ENCODE data around the gene NUP85. TPM values are rescaled to one million over a fixed set of nuclear protein-coding genes. Genes with fewer than 3 reads are reported as not detected.
"Not testable (repeated sequence)": the region's sequence is repeated elsewhere in the genome, so short reads cannot be mapped to it uniquely, and the experiment has no call there.

Gene NUP85
- total RNA-seq, 3 donors from 2014 or later (not counting 1 experiment from before 2014, with no cell fraction given) = 71.1 to 78.1 (median 77.0) TPM

DNA sequence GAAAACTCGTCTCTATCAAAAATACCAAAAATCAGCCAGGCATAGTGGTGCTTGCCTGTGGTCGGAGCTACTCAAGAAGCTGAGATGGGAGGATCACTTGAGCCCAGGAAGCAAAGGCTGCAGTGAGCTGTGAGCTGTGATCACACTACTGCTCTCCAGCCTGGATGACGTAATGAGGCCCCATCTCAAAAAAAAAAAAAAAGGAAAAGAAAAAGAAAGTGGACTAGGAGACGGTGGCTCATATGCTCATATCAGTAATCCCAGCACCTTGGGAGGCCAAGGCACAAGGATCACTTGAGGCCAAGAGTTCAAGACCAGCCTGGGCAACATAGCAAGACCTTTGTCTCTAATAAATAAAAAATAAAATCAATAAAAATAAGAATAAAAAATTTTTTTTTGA, 13.9 kb upstream of the NUP85 start:
- Mint-ChIP-seq H3K27me3 (ENCODE audit: low read depth in 2 of 2) (no peaks in the 10 kb centered on the region), H3K4me1 (no peaks in the 10 kb centered on the region), H3K9me3 (no peaks in the 10 kb centered on the region), H3K4me3 (no peak overlapping the region), H3K36me3 (no peaks in the 10 kb centered on the region), H3K27ac (no peak overlapping the region)
- Histone ChIP-seq H3K36me3 (ENCODE audit: control insufficient read depth, insufficient read depth, low read length) (no peaks in the 10 kb centered on the region), H3K27ac (ENCODE audit: low read length) (no peak overlapping the region), H3K9me3 (ENCODE audit: control insufficient read depth, insufficient read depth, low read length) (no peaks in the 10 kb centered on the region), H3K4me3 (ENCODE audit: low read length) (no peak overlapping the region), H3K4me1 (ENCODE audit: control insufficient read depth, insufficient read depth, low read length) (no peaks in the 10 kb centered on the region), H3K27me3 (ENCODE audit: control insufficient read depth, insufficient read depth, low read length) (no peaks in the 10 kb centered on the region)
- intact Hi-C loops (cut with micrococcal nuclease) = no loop called here
- DNase-seq (no peak), ATAC-seq (no peak)
- TF ChIP-seq, protein P1, sequence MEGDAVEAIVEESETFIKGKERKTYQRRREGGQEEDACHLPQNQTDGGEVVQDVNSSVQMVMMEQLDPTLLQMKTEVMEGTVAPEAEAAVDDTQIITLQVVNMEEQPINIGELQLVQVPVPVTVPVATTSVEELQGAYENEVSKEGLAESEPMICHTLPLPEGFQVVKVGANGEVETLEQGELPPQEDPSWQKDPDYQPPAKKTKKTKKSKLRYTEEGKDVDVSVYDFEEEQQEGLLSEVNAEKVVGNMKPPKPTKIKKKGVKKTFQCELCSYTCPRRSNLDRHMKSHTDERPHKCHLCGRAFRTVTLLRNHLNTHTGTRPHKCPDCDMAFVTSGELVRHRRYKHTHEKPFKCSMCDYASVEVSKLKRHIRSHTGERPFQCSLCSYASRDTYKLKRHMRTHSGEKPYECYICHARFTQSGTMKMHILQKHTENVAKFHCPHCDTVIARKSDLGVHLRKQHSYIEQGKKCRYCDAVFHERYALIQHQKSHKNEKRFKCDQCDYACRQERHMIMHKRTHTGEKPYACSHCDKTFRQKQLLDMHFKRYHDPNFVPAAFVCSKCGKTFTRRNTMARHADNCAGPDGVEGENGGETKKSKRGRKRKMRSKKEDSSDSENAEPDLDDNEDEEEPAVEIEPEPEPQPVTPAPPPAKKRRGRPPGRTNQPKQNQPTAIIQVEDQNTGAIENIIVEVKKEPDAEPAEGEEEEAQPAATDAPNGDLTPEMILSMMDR (IDR thresholded peaks at IDR 0.05) = no peak
- WGBS (ENCODE audit: insufficient coverage) = 95% methylated on average over 3 of the region's 4 CpGs

GRCh38 chr17:75194879-75195278, 10.6 kb upstream of the NUP85 start:
- Histone ChIP-seq H3K4me3 (ENCODE audit: low read length) (no peak overlapping the region), H3K9me3 (ENCODE audit: control insufficient read depth, insufficient read depth, low read length) (no peaks in the 10 kb centered on the region), H3K27me3 (ENCODE audit: control insufficient read depth, insufficient read depth, low read length) (no peaks in the 10 kb centered on the region), H3K27ac (ENCODE audit: low read length) (no peak overlapping the region), H3K4me1 (ENCODE audit: control insufficient read depth, insufficient read depth, low read length) (no peaks in the 10 kb centered on the region), H3K36me3 (ENCODE audit: control insufficient read depth, insufficient read depth, low read length) (no peaks in the 10 kb centered on the region)
- Mint-ChIP-seq H3K9me3 (no peaks in the 10 kb centered on the region), H3K4me3 (no peak overlapping the region), H3K36me3 (no peaks in the 10 kb centered on the region), H3K27me3 (ENCODE audit: low read depth in 2 of 2) (no peaks in the 10 kb centered on the region), H3K27ac (no peak overlapping the region), H3K4me1 (no peaks in the 10 kb centered on the region)
- WGBS (ENCODE audit: insufficient coverage) = 92% methylated on average over 4 of the region's 5 CpGs
- intact Hi-C loops (cut with micrococcal nuclease) = no loop called here
- no peak for DNase-seq
- no peak for ATAC-seq
- TF ChIP-seq, protein P1 (IDR thresholded peaks at IDR 0.05) = no peak

DNA sequence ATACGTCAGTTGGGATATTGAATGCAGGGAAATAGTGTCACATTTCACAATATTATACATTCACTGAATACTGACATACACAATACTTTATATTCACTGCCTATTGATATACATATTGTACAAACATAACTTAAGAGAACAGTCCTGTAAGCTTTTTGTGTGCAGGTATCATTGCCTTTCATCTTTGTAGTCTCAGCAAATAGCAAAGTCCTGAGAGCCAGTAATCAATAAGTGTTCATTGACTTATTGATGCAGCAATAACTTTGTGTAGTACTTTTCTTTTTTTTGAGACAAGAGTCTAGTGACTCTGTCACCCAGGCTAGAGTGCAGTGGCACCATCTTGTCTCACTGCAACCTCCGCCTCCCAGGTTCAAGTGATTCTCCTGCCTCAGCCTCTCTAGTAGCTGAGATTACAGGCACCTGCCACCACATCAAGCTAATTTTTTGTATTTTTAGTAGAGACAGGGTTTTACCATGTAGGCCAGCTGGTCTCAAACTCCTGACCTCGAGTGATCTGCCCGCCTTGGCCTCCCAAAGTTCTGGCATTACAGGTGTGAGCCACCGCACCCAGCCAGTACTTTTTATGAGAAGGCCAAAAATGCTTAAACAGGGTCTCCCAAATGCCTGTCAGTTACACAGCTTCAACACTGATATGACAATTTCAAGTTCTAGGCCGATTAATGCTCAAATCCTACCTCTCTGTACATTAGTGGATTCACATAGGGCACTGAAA, 5.4 kb upstream of the NUP85 start:
- no peak overlapping the region for H3K4me3 Mint-ChIP-seq
- H3K9me3 ChIP-seq (ENCODE audit: control insufficient read depth, insufficient read depth, low read length) = no peaks in the 10 kb centered on the region
- H3K36me3 Mint-ChIP-seq = no peaks in the 10 kb centered on the region
- no peak overlapping the region for H3K4me3 ChIP-seq (ENCODE audit: low read length)
- no peaks in the 10 kb centered on the region for H3K27me3 ChIP-seq (ENCODE audit: control insufficient read depth, insufficient read depth, low read length)
- no peak overlapping the region for H3K27ac Mint-ChIP-seq
- H3K4me1 ChIP-seq (ENCODE audit: control insufficient read depth, insufficient read depth, low read length) = peaks cover 8% of the 10 kb centered on the region
- no peaks in the 10 kb centered on the region for H3K9me3 Mint-ChIP-seq
- TF ChIP-seq, protein P1 (IDR thresholded peaks at IDR 0.05) = no peak
- DNase-seq (no peak), ATAC-seq (no peak)
- 97% methylated on average over 5 of the region's 6 CpGs for WGBS (ENCODE audit: insufficient coverage)
- H3K4me1 Mint-ChIP-seq = peaks cover 7 to 9% of the 10 kb centered on the region in 2 donors
- no peaks in the 10 kb centered on the region for H3K27me3 Mint-ChIP-seq (ENCODE audit: low read depth in 2 of 2)
- H3K36me3 ChIP-seq (ENCODE audit: control insufficient read depth, insufficient read depth, low read length) = no peaks in the 10 kb centered on the region
- intact Hi-C loops (cut with micrococcal nuclease) = loop anchor here (2.0 kb wide), 1 partner anchor 17 kb away; the partner anchor contains the start of gene SUMO2
- H3K27ac ChIP-seq (ENCODE audit: low read length) = no peak overlapping the region

DNA sequence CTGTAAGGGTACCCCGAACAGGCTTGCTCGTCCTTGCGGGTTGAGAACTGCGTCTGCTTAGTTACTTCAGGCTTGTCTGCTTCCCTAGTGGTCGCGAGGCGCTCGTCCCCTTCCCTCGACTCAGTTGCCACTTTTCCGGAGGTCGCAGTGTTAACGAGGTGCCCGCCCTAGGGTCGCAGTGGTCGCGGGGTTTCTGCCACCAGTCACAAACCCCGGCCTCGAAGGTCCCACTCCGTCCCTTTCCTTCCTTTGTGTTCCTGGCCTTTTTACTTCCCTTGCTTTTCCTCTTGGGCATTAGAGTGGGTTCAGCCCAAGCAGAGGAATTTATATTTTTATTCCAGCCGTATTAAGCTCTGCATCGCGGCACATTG, 299 bp downstream of the NUP85 start:
- ATAC-seq (no peak), DNase-seq (no peak)
- H3K4me3 ChIP-seq (ENCODE audit: low read length) = peak overlapping the region; percentile 84
- no peaks in the 10 kb centered on the region for H3K27me3 Mint-ChIP-seq (ENCODE audit: low read depth in 2 of 2)
- WGBS (ENCODE audit: insufficient coverage) = 0% methylated on average over 22 of the region's 22 CpGs
- H3K36me3 ChIP-seq (ENCODE audit: control insufficient read depth, insufficient read depth, low read length) = peaks cover 12% of the 10 kb centered on the region
- H3K27ac ChIP-seq (ENCODE audit: low read length) = peak overlapping the region; percentile 80
- H3K4me1 ChIP-seq (ENCODE audit: control insufficient read depth, insufficient read depth, low read length) = peaks cover 20% of the 10 kb centered on the region
- intact Hi-C loops (cut with micrococcal nuclease) = no loop called here
- peak overlapping the region; percentile 96 for H3K4me3 Mint-ChIP-seq
- peak overlapping the region; percentile 93 to 97 for H3K27ac Mint-ChIP-seq
- no peaks in the 10 kb centered on the region for H3K27me3 ChIP-seq (ENCODE audit: control insufficient read depth, insufficient read depth, low read length)
- H3K9me3 Mint-ChIP-seq = no peaks in the 10 kb centered on the region
- H3K36me3 Mint-ChIP-seq = no peaks in the 10 kb centered on the region
- TF ChIP-seq, protein P1 (IDR thresholded peaks at IDR 0.05) = no peak
- H3K4me1 Mint-ChIP-seq = peaks cover 20 to 28% of the 10 kb centered on the region in 2 donors
- no peaks in the 10 kb centered on the region for H3K9me3 ChIP-seq (ENCODE audit: control insufficient read depth, insufficient read depth, low read length)

DNA sequence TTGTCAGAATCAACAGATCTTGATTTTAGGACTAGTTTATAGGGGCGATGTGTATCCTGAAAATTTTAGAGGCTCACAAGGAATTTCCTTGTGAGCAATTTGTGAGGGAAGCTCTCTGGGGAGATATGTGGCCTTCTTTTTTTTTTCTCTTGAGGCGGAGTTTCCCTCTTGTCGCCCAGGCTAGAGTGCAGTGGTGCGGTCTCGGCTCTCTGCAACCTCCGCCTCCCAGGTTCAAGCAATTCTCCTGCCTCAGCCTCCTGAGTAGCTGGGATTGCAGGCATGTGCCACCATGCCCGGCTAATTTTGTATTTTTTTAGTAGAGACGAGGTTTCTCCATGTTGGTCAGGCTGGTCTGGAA, 1.6 kb downstream of the NUP85 start:
- intact Hi-C loops (cut with micrococcal nuclease); H3K9me3 Mint-ChIP-seq; H3K27ac Mint-ChIP-seq; H3K4me3 ChIP-seq (ENCODE audit: low read length); ATAC-seq; H3K27me3 ChIP-seq (ENCODE audit: control insufficient read depth, insufficient read depth, low read length); H3K27ac ChIP-seq (ENCODE audit: low read length); H3K36me3 Mint-ChIP-seq; H3K27me3 Mint-ChIP-seq (ENCODE audit: low read depth in 2 of 2); DNase-seq; H3K9me3 ChIP-seq (ENCODE audit: control insufficient read depth, insufficient read depth, low read length): not testable (repeated sequence)
- Histone ChIP-seq H3K4me1 (ENCODE audit: control insufficient read depth, insufficient read depth, low read length) (peaks cover 20% of the 10 kb centered on the region), H3K36me3 (ENCODE audit: control insufficient read depth, insufficient read depth, low read length) (peaks cover 18% of the 10 kb centered on the region)
- 94% methylated on average over 8 of the region's 8 CpGs for WGBS (ENCODE audit: insufficient coverage)
- peak overlapping the region; percentile 96 for H3K4me3 Mint-ChIP-seq
- H3K4me1 Mint-ChIP-seq = peaks cover 13 to 22% of the 10 kb centered on the region in 2 donors
